GM12892 (cell line): ENCODE results near the gene ADAMTS13.

ENCODE experiments used
- POLR2A ChIP-seq: IDR thresholded peaks from 2 replicates; pipeline ENCODE4 v1.6.1; 2011; ENCODE audit warnings: low read depth, low read length, control low read depth
- POLR2AphosphoS5 ChIP-seq: IDR thresholded peaks from 2 replicates; pipeline ENCODE4 v1.6.1; 2011; ENCODE audit warnings: low read depth, low read length, control low read depth
- TAF1 ChIP-seq: IDR thresholded peaks from 2 replicates; pipeline ENCODE4 v1.6.1; 2011; ENCODE audit warnings: low read depth, mild to moderate bottlenecking, control low read depth, low read length, borderline replicate concordance

GRCh38 chr9:133396952-133397351, 25.2 kb upstream of the ADAMTS13 start:
- no peak for TF ChIP-seq POLR2A
- TF ChIP-seq POLR2AphosphoS5 = no peak
- TF ChIP-seq TAF1 = no peak
